ENCODE measurements around the gene OR2L5. TPM values are rescaled to one million over a fixed set of nuclear protein-coding genes. Genes with fewer than 3 reads are reported as not detected.

The OR2L5 gene
- total RNA-seq, 1 experiment from 2014 or later, result not detected

DNA sequence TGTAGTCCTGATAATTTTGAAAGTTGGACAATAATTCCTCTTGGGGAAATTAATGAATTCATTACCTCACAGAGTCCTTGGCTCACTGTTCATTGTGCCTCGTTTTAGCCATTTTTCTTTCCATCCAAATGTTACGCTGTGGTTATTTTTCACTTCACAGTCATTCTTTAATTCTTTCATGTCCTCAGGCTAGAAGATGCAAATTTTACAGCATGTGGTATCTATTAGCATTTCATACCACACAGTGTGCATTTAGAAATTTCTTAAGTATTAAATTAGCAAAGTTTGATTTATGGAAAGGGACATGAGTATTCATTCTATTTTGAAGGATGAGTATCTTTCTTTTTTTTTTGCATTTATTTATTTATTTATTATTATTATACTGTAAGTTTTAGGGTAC, 51.6 kb downstream of the OR2L5 start (continued):
- TF ChIP-seq, protein P1, sequence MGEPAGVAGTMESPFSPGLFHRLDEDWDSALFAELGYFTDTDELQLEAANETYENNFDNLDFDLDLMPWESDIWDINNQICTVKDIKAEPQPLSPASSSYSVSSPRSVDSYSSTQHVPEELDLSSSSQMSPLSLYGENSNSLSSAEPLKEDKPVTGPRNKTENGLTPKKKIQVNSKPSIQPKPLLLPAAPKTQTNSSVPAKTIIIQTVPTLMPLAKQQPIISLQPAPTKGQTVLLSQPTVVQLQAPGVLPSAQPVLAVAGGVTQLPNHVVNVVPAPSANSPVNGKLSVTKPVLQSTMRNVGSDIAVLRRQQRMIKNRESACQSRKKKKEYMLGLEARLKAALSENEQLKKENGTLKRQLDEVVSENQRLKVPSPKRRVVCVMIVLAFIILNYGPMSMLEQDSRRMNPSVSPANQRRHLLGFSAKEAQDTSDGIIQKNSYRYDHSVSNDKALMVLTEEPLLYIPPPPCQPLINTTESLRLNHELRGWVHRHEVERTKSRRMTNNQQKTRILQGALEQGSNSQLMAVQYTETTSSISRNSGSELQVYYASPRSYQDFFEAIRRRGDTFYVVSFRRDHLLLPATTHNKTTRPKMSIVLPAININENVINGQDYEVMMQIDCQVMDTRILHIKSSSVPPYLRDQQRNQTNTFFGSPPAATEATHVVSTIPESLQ (CRISPR knock-in tag; IDR thresholded peaks at IDR 0.05), result no peak
- TF ChIP-seq MXD4 (CRISPR knock-in tag; IDR thresholded peaks at IDR 0.05; ENCODE audit: borderline replicate concordance) (no peak), TEAD4 (CRISPR knock-in tag; IDR thresholded peaks at IDR 0.05) (no peak), SP1 (CRISPR knock-in tag; conservative IDR thresholded peaks at IDR 0.05) (no peak)
- TF ChIP-seq, protein P2, sequence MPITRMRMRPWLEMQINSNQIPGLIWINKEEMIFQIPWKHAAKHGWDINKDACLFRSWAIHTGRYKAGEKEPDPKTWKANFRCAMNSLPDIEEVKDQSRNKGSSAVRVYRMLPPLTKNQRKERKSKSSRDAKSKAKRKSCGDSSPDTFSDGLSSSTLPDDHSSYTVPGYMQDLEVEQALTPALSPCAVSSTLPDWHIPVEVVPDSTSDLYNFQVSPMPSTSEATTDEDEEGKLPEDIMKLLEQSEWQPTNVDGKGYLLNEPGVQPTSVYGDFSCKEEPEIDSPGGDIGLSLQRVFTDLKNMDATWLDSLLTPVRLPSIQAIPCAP (CRISPR knock-in tag; IDR thresholded peaks at IDR 0.05), result no peak

- no peak overlapping the region for H3K27ac Mint-ChIP-seq
Measured at GRCh38 chr1:248065604-248066003, 52.1 kb downstream of the OR2L5 start.

More at GRCh38 chr1:248065604-248066003, 52.1 kb downstream of the OR2L5 start:
- no peaks in the 10 kb centered on the region for H3K4me1 Mint-ChIP-seq
- H3K4me3 Mint-ChIP-seq, result no peak overlapping the region
- no peak for TF ChIP-seq ZNF138 (CRISPR knock-in tag; conservative IDR thresholded peaks at IDR 0.05)
- TF ChIP-seq SP1 (CRISPR knock-in tag; conservative IDR thresholded peaks at IDR 0.05), result no peak
- TF ChIP-seq FOXK1 (CRISPR knock-in tag; IDR thresholded peaks at IDR 0.05), result no peak
- TF ChIP-seq RORB (CRISPR knock-in tag; IDR thresholded peaks at IDR 0.05), result no peak
- no peak for TF ChIP-seq PREB (CRISPR knock-in tag; IDR thresholded peaks at IDR 0.05; ENCODE audit: borderline replicate concordance)
- no peak for TF ChIP-seq MYBL2 (CRISPR knock-in tag; IDR thresholded peaks at IDR 0.05)
- TF ChIP-seq ELF4 (CRISPR knock-in tag; IDR thresholded peaks at IDR 0.05; ENCODE audit: low read depth), result no peak
- no peak for TF ChIP-seq GABPB1 (CRISPR knock-in tag; IDR thresholded peaks at IDR 0.05)
- no peak for TF ChIP-seq GRHL2 (CRISPR knock-in tag; IDR thresholded peaks at IDR 0.05; ENCODE audit: insufficient replicate concordance, severe bottlenecking)
- TF ChIP-seq, protein P3, sequence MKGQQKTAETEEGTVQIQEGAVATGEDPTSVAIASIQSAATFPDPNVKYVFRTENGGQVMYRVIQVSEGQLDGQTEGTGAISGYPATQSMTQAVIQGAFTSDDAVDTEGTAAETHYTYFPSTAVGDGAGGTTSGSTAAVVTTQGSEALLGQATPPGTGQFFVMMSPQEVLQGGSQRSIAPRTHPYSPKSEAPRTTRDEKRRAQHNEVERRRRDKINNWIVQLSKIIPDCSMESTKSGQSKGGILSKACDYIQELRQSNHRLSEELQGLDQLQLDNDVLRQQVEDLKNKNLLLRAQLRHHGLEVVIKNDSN (CRISPR knock-in tag; IDR thresholded peaks at IDR 0.05), result no peak
- no peak for TF ChIP-seq ZNF263 (CRISPR knock-in tag; IDR thresholded peaks at IDR 0.05; ENCODE audit: low read depth)
- TF ChIP-seq, protein P4, sequence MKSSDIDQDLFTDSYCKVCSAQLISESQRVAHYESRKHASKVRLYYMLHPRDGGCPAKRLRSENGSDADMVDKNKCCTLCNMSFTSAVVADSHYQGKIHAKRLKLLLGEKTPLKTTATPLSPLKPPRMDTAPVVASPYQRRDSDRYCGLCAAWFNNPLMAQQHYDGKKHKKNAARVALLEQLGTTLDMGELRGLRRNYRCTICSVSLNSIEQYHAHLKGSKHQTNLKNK (CRISPR knock-in tag; IDR thresholded peaks at IDR 0.05), result no peak
- CTCF ChIA-PET, result no interaction called here
- DNase-seq (ENCODE audit: low spot score), result no peak
- H3K27me3 Mint-ChIP-seq (ENCODE audit: low read depth), result no peaks in the 10 kb centered on the region
- ATAC-seq, result no peak
- H3K9me3 Mint-ChIP-seq, result peaks cover 77% of the 10 kb centered on the region
- POLR2A ChIA-PET, result no interaction called here
- peaks cover 59% of the 10 kb centered on the region for H3K36me3 Mint-ChIP-seq

Other genes with a start within 250 kb of the OR2L5 start
- gene OR14A16, start 189.5 kb upstream of the OR2L5 start, total RNA-seq (2021), result 0.17 to 0.18 TPM in 2 of 3 replicates, not detected in the other
- gene OR11L1, start 171.8 kb upstream of the OR2L5 start, total RNA-seq (2021), result not detected in 3 replicates
- gene TRIM58, start 156.5 kb upstream of the OR2L5 start, total RNA-seq (2021), result 1.0 to 1.9 TPM (median 1.6 TPM) in 3 replicates
- gene OR2W3, start 118.1 kb upstream of the OR2L5 start, total RNA-seq (2021), result 0.17 to 0.41 TPM (median 0.32 TPM) in 3 replicates
- gene OR2T8, start 93.4 kb upstream of the OR2L5 start, total RNA-seq (2021), result not detected in 3 replicates
- not detected in 3 replicates for gene OR2AJ1, start 88.8 kb upstream of the OR2L5 start, total RNA-seq (2021)
- gene OR2L8, start 64.8 kb upstream of the OR2L5 start, total RNA-seq (2021), result not detected in 3 replicates
- gene OR2AK2, start 48.4 kb upstream of the OR2L5 start, total RNA-seq (2021), result not detected in 3 replicates
- 0.05 TPM in 1 of 3 replicates, not detected in the others for gene OR2L2, start 16.4 kb downstream of the OR2L5 start, total RNA-seq (2021)
- not detected in 3 replicates for gene OR2L3, start 33.2 kb downstream of the OR2L5 start, total RNA-seq (2021)
- gene OR2L13, start 81.5 kb downstream of the OR2L5 start, total RNA-seq (2021), result not detected in 3 replicates
- not detected in 3 replicates for gene OR2M5, start 131.5 kb downstream of the OR2L5 start, total RNA-seq (2021)
- not detected in 3 replicates for gene OR2M2, start 161.2 kb downstream of the OR2L5 start, total RNA-seq (2021)
- gene OR2M3, start 183.6 kb downstream of the OR2L5 start, total RNA-seq (2021), result not detected in 3 replicates
- not detected in 3 replicates for gene OR2M4, start 217.8 kb downstream of the OR2L5 start, total RNA-seq (2021)

Measured in WTC11 (cell line).